NOMO-1 (cell line): ENCODE results near the gene CSDE1.

Experiments
- DNase-seq, 2 experiments: peaks; one replicate each; lab custom pipeline; 2025; ENCODE audit not compliant: unreplicated experiment in 2 of 2; lab: John Stamatoyannopoulos, UW

The CSDE1 gene

GRCh38 chr1:114707604-114708003 is 50.2 kb downstream of the CSDE1 start:
- no peak for DNase-seq

- no peak for DNase-seq
These were observed 54.5 kb downstream of the CSDE1 start for GRCh38 chr1:114703242-114703641.

- DNase-seq: no peak
These were observed 55.0 kb downstream of the CSDE1 start for GRCh38 chr1:114702737-114703136.

DNA sequence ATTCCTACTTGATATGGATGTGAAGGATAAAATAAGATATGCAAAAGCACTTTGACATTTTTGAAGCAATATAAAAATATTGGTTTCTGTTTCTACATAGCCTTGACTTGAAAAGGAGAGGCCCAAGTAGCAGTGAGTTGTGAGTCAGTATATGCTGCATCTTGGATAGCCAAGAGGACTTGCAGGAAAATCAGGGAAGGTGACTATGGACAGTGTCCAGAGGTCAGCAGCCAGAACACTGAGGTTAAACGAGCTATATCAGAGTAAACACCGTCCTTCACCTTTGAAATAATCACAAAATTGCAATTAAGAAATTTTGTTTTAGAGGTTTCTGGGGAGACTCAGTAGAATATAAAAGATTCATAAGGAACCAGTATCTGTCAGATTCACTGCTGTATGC is 55.9 kb downstream of the CSDE1 start:
- no peak for DNase-seq

DNA sequence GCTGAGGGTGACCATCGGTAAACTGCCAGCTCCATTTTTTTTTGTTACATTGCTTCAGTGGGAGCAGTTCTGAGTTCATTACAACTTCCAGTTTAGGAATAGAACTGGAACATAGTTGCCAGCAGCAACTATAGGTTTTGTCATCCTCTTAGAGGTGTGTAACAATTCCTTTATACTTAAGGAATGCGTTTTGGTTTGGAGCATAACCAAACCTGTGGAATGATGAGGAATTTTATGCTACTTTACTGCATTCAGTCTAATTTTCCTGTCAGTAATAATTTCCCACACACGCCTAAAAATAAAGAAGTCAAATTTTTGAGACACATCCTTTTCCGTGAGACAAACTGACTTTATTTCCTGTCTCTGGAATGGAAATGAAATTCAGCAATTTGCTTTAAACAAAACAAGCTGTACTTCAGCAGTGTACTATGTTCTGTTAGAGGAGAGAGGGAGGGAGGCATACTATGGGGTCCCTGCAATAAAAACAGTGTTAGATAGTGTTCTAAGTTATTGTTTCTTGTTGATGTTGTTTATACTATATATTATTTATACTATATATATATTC is 57.7 kb downstream of the CSDE1 start:
- DNase-seq: no peak

GRCh38 chr1:114696810-114697209 is 61.0 kb downstream of the CSDE1 start:
- DNase-seq: no peak

- DNase-seq: no peak
These were observed 62.2 kb downstream of the CSDE1 start, which contains the start of gene AMPD1 for GRCh38 chr1:114695430-114696058. Gene AMPD1 (minus strand): TSS chr1:114695546. CDS start chr1:114695471, 75 bp downstream.

GRCh38 chr1:114694540-114695310 is 63.1 kb downstream of the CSDE1 start:
- DNase-seq: no peak

- no peak for DNase-seq
These were observed 64.8 kb downstream of the CSDE1 start for GRCh38 chr1:114692947-114693346.

DNA sequence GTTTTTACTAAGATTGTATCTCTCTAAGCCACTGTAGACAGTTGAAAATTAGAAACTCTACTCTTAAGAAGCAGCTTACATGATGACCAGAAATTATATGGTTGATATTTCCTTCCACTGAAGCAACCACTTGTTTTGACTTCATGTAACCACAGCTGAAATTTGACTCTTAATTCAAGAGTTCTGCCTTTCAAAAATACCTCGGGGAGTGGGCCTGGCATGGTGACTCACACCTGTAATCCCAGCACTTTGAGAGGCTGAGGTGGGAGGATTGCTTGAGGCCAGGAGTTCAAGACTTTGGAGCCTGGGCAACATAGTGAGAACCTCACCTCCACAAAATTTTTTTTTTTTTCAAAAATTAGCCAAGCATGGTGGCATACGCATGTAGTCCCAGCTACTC is 66.7 kb downstream of the CSDE1 start:
- no peak for DNase-seq

DNA sequence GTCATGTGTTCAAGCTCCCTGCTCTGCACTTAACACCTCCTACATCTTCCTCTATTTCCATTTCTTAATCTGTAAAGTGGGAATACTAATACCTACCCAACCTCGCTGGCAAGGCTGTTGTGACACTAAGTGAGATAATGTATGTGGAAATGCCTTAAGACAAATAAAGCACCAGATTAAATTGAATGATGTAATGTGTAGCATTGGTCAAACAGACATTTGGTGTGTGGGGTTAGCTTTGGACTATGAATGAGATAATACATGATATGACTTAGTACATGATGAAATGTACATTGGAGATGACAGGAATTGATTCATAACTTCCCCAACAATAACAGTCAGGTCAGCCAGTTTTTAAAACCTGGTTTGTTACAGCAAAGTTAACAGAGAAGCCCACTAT is 67.6 kb downstream of the CSDE1 start:
- no peak for DNase-seq

GRCh38 chr1:114688526-114688925 is 69.3 kb downstream of the CSDE1 start:
- DNase-seq: no peak

- no peak for DNase-seq
These were observed 71.9 kb downstream of the CSDE1 start for GRCh38 chr1:114685851-114686250.

DNA sequence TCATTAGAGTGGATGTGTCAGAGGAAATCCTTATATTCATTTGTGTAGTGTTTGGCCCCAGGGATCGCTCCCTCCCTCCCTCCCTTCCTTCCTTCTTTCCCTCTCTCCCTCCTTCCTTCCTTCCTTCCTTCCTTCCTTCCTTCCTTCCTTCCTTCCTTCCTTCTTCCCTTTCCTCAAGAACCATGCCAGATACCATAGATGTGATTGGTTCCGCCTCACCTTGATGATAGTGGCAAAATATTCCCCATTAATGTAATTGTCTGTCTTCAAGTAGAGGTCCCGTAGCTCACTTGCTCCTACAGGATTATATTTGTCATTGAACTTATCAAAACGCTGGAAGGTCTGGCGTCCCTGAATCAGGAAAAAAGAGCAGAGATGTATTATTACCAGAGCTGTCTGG is 80.1 kb downstream of the CSDE1 start:
- DNase-seq: no peak

GRCh38 chr1:114676115-114676514 is 81.7 kb downstream of the CSDE1 start:
- no peak for DNase-seq

- DNase-seq: no peak
These were observed 85.9 kb downstream of the CSDE1 start for GRCh38 chr1:114671939-114672275.

- peak in 1 of 2 experiments; percentile 7 for DNase-seq
These were observed 86.5 kb downstream of the CSDE1 start for GRCh38 chr1:114671011-114671938.

GRCh38 chr1:114670083-114671010 is 87.4 kb downstream of the CSDE1 start:
- peak; percentile 71 to 87 for DNase-seq

DNA sequence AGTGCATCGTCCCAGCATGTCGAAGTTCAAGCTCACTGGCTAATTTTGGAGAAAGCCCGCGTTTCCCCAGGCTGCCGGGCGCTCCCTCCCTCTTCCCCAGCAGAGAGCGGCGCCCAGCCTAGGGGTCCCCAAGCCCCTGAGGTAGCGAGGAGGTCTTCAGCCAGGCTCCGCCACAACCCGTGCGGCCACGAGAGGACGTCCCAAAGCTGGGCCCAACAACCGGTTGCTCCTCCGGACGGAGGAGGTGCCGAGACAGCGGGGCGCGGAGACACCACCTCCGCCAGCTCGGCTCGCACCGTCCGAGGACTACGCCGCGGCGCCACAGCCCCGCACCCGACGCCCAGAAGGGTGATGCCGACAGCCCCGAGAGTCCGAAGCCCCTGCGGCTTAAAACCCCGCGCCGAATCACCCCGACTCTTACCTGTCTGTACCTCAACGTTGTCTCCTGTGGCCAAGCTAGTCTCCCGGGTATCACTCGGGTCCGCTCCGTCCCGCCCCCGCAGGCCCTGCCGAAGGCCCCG is 88.2 kb downstream of the CSDE1 start, which contains the start of gene DENND2C:
TSS of gene DENND2C (minus strand) at position 488 of the 521 bp plus-strand sequence. CDS start 44,065 bp downstream, outside the sequence.
- DNase-seq: no peak
